Fibroblast of villous mesenchyme (primary cell): ENCODE data around the gene C1QL2. TPM values are rescaled to one million over a fixed set of nuclear protein-coding genes. Genes with fewer than 3 reads are reported as not detected.

ENCODE experiments used
- DNase-seq: peaks from one replicate; pipeline ENCODE4 v3.0.0-alpha.2; 2010; ENCODE audit warnings: low read depth
- H3K4me3 ChIP-seq: 2 replicates; pipeline ENCODE4 v1.5.1; 2011; ENCODE audit warnings: low read depth, mild to moderate bottlenecking, low read length
- total RNA-seq: library from RNA; depleted of rRNA; stranded (reverse); fragments of >200 nt; gene quantifications from 2 replicates; pipeline ENCODE4 v1.2.3, GENCODE V29; 2012
- TF ChIP-seq, protein P1 (sequence below): IDR thresholded peaks from 2 replicates; pipeline ENCODE4 v1.5.1; 2012; ENCODE audit warnings: low read depth, mild to moderate bottlenecking, low read length; ENCODE audit not compliant: insufficient read depth

C1QL2 gene
- total RNA-seq, 1 donor: not detected

DNA sequence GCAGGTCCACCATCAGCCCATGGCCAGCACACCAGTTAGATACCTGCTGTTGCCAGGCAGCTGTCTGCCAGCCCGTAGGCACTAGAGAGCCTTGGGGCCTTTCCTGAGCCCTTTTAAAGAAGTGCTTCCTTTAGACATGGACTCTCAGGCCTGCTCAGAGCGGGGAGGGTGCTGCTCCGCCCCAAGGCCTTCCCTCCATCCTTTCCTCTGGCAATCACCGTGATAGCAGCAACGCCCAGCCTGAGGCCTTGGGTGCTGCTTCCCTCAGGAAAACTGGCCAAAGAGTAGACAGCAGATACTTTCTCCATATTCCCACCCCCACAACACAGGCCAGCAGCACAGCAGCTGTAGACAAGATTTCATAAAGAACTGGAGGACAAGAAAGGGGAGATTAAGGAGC lies 22.3 kb upstream of the C1QL2 start:
- no peak for DNase-seq
- TF ChIP-seq, protein P1, sequence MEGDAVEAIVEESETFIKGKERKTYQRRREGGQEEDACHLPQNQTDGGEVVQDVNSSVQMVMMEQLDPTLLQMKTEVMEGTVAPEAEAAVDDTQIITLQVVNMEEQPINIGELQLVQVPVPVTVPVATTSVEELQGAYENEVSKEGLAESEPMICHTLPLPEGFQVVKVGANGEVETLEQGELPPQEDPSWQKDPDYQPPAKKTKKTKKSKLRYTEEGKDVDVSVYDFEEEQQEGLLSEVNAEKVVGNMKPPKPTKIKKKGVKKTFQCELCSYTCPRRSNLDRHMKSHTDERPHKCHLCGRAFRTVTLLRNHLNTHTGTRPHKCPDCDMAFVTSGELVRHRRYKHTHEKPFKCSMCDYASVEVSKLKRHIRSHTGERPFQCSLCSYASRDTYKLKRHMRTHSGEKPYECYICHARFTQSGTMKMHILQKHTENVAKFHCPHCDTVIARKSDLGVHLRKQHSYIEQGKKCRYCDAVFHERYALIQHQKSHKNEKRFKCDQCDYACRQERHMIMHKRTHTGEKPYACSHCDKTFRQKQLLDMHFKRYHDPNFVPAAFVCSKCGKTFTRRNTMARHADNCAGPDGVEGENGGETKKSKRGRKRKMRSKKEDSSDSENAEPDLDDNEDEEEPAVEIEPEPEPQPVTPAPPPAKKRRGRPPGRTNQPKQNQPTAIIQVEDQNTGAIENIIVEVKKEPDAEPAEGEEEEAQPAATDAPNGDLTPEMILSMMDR: no peak
- no peak overlapping the region for H3K4me3 ChIP-seq

DNA sequence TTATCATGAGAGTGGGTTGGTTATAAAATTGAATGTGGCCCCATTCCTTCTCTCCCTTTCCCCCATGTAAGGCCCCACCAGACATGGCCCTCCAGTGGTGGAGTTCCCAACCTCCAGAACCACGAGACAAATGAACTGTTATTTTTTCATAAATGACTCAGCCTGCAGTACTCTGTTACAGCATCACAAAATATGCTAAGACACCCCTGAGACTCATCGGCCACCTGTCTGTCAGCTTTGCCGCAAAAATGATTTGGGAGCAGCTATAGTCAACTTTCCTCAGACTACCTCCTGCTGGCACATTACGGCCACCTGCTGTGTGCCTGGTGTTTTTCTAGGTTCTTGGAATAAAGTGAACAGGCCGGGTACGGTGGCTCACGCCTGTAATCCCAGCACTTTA lies 21.4 kb upstream of the C1QL2 start:
- no peak for DNase-seq
- H3K4me3 ChIP-seq: no peak overlapping the region
- TF ChIP-seq, protein P1: no peak

DNA sequence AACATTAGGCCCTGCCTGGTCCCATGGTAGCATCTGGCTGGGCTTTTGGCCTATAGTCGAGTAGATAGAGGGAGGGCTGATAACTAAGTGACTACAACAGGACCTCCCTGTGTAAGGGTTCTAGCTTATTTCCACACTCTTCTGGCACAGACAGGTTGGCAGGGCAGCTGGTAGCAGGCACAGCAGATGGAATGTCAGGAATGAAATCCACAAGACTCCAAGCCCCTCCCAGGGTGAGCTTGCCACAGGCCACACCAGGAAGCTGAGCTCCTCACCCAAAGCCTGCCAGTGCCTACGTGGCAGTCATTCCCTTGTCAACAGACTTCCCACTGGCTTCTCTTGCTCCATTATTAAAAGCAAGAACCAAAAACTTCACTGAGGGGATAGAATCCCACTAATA lies 20.7 kb upstream of the C1QL2 start:
- TF ChIP-seq, protein P1: no peak
- no peak for DNase-seq
- H3K4me3 ChIP-seq: no peak overlapping the region

DNA sequence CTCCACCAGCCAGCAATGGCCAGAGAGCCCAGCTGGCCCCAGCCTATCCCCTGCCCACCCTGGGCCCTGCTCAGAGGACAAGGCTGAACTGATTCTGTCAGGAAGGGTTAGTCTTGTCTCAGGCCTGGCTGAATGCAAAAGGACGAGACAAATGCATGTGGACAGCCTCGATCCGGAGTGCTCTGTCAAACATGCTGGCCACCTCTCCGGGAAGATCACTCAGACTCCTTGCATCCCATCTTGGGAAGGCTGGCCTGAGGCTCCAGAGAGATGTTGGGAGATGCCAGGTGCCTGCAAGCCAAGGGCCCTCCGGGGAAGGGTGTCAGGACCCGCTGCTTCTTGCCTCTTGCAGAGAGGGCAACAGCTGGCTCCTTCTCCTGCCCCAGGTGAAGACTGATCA lies 20.2 kb upstream of the C1QL2 start:
- no peak overlapping the region for H3K4me3 ChIP-seq
- TF ChIP-seq, protein P1: no peak
- DNase-seq: no peak

DNA sequence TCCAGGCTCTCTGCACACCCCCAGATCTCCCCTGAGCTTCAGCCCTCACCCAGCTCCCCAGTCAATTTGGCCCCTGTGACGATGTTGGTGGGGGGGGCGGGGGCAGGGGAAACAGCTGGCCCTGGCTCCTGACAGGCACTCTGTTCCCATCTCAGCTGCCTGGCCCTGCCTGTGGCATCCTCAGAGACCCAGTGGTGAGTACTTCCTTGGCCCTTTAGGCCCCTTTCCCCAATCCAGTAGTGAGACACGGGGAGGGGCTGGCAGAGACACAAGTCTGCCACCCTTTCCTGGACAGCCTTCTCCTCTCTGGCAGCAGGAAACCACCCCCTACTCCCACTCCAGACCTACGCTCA lies 19.3 kb upstream of the C1QL2 start:
- TF ChIP-seq, protein P1: no peak
- DNase-seq: no peak
- H3K4me3 ChIP-seq: no peak overlapping the region

DNA sequence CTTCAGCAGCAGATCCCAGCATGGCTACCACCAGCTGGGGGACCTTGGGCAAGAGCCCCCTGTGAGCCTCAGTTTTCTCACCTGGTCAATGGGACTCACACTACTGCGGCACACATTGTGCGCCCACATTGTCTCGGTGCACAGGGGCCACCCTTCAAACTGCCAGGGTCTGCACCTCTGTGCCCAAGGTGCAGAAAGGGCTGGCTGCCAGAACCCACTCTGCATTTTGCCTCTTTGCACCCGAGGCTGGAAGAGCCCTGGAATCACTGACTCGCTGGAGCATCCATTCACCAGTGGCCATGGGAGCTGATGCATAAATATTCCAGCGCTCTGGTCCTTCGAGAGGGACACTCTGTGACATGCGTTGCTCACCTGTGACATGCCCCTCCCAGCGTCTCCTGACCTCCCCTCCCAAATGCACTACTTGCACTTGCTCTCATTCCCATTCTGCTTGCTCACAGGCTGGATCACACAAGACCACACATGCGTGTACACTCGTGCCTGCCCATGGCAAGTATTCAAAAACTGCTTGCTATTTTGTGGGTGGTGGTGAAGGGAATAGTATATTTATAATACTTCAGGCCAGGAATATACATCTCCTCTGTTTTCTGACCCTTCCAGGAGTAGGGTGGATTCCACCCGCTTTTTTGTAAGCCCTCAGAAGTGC lies 18.8 kb upstream of the C1QL2 start:
- TF ChIP-seq, protein P1: no peak
- no peak overlapping the region for H3K4me3 ChIP-seq
- DNase-seq: no peak

DNA sequence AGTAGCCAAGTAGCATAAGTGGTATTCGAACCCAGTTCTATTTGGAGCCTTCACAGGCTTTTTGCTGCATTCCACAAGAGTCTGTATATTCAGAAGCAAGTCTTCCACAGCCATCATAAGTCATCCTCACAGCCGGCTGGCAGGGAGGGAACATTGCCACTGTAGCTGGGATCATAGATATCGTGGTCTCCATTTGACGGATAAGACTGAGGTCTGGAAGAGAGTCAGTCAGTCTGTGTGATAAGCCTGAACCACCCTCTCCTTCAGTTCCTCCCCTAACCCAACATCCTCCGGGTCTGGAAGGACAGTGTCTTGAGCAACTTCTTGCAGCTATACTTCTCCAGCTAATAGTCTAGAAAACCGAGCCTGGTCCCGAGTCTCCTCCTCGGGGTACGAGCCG lies 17.0 kb upstream of the C1QL2 start:
- TF ChIP-seq, protein P1: no peak
- H3K4me3 ChIP-seq: no peak overlapping the region
- no peak for DNase-seq
